K562 treated with DMSO at 1 percent for 48 hours (cell line): ENCODE data around the gene IFNL2. TPM values are rescaled to one million over a fixed set of nuclear protein-coding genes. Genes with fewer than 3 reads are reported as not detected.

Experiments used
- total RNA-seq: library from RNA; unstranded; fragments of 300-600 nt; gene quantifications from 2 replicates; pipeline ENCODE4 v1.2.3, GENCODE V29; 2022; ENCODE audit warnings: low replicate concordance; ENCODE audit errors: extremely low read depth

The IFNL2 gene
- total RNA-seq = not detected in 2 replicates

DNA sequence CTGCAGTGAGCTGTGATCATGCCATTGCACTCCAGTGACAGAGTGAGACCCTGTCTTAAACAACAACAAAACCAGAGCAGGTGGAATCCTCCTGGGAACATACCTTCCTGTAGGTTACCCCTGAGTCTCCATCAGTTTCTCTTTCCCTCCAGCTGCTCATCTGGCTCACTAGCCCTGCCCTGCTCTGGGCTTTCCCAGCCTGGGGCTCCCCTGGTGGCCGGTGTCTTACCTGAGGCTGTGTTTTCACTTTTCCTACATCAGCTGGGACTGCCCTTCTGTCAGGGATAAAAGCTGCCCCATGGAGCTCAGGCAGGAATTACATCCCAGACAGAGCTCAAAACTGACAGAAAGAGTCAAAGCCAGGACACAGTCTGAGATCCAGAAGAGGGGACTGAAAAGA, at the start of gene IFNL2:
Gene IFNL2 (plus strand): TSS at position 312 of the 400 bp plus-strand sequence. CDS start 173 bp downstream, outside the sequence.

DNA sequence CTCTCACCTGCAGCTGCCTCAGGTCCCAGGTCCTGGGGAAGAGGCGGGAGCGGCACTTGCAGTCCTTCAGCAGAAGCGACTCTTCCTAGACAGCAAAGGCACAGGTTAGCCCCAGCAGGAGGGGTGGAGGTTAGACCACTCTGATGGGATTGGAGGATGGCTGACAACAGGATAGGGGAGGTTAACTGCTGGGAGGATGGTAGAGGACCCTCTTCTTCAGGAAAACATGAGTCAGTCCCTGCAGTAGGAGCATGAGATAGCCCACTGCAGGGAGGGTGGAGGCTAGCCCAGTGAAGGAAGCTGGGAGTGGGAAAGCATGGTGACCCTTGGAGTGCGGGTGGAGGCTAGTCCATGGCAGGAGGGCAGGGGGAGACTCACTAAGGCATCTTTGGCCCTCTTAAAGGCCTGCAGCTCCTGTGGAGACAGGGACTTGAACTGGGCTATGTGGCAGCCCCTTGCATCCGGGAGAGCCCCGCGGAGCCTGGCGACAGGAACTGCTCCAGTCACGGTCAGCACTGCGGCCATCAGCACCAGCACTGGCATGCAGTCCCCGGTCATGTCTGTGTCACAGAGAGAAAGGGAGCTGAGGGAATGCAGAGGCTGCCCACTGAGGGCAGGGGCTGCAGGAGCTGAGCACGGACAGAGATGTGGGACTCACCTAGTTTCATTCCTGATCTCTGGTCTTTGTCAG, 23.6 kb upstream of the IFNL2 start, which contains the start of gene IFNL3:
Gene IFNL3 (minus strand): TSS at position 597 of the 691 bp plus-strand sequence. CDS start 39 bp downstream, at position 558.

DNA sequence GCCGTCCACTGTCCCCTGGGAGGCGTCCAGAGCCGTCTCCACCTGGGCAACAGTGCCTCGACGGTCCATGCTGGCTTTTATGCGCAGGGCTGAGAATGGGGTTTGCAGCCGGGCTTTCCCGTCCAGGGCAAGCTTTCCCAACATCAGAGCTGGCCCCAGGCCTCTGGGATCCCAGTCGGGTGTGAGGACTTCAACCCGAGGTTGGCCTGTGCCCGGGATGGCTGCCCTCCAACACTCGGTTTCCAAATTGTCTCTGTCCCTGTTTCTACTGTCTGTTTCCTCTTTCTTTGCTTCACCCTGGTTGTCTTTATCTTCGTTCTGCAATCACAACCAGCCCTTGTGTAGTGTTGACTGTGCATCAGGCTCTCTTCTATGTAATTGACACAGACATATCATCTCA, 19.4 kb upstream of the IFNL2 start, which contains the start of gene IFNL4:
Gene IFNL4 (minus strand): TSS at position 51 of the 400 bp plus-strand sequence.

DNA sequence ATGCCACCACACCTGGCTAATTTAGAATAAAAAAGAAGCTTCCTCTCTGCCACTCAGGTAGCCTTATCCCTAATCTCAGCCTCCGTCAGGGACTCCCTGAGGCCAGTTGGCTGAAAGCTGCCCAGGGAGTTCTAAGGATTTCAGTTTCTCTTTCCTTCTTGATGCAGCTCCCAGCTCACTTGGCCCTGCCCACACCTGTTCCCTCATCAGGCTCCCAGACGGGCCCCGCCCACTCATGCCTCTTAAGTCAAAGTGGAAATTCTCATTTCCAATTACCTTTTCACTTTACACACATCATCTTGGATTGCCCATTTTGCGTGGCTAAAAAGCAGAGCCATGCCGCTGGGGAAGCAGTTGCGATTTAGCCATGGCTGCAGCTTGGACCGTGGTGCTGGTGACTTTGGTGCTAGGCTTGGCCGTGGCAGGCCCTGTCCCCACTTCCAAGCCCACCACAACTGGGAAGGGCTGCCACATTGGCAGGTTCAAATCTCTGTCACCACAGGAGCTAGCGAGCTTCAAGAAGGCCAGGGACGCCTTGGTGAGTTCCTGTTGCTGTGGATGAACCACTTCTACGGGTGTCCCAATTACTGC, 28.0 kb downstream of the IFNL2 start, which contains the start of gene IFNL1:
Gene IFNL1 (plus strand): TSS at position 353 of the 591 bp plus-strand sequence. CDS start 15 bp downstream, at position 368.

Other genes starting within 250 kb of the IFNL2 start
- gene FBXO27, start 235.8 kb upstream of the IFNL2 start, total RNA-seq = not detected in 2 replicates
- not detected in 2 replicates for gene ACP7, start 184.0 kb upstream of the IFNL2 start, total RNA-seq
- gene PAK4, start 142.6 kb upstream of the IFNL2 start, total RNA-seq = 243 TPM in 1 of 2 replicates, not detected in the other
- not detected in 2 replicates for gene NCCRP1, start 71.4 kb upstream of the IFNL2 start, total RNA-seq
- gene SYCN, start 64.1 kb upstream of the IFNL2 start, total RNA-seq = not detected in 2 replicates
- not detected in 2 replicates for gene IFNL3, start 23.4 kb upstream of the IFNL2 start, total RNA-seq
- not detected in 2 replicates for gene IFNL4, start 19.5 kb upstream of the IFNL2 start, total RNA-seq
- not detected in 2 replicates for gene IFNL1, start 28.0 kb downstream of the IFNL2 start, total RNA-seq
- not detected in 2 replicates for gene LRFN1, start 52.5 kb downstream of the IFNL2 start, total RNA-seq
- gene GMFG, start 67.6 kb downstream of the IFNL2 start, total RNA-seq = not detected in 2 replicates
- gene SAMD4B, start 74.0 kb downstream of the IFNL2 start, total RNA-seq = not detected in 2 replicates
- not detected in 2 replicates for gene PAF1, start 122.7 kb downstream of the IFNL2 start, total RNA-seq
- gene MED29, start 123.0 kb downstream of the IFNL2 start, total RNA-seq = not detected in 2 replicates
- gene ZFP36, start 138.5 kb downstream of the IFNL2 start, total RNA-seq = not detected in 2 replicates
- not detected in 2 replicates for gene PLEKHG2, start 144.3 kb downstream of the IFNL2 start, total RNA-seq
- gene RPS16, start 167.6 kb downstream of the IFNL2 start, total RNA-seq = 3,626 and 6,643 TPM in 2 replicates
- 132 TPM in 1 of 2 replicates, not detected in the other for gene SUPT5H, start 177.2 kb downstream of the IFNL2 start, total RNA-seq
- gene TIMM50, start 212.4 kb downstream of the IFNL2 start, total RNA-seq = 5,575 TPM in 1 of 2 replicates, not detected in the other
- not detected in 2 replicates for gene DLL3, start 230.6 kb downstream of the IFNL2 start, total RNA-seq
- gene SELENOV, start 246.7 kb downstream of the IFNL2 start, total RNA-seq = not detected in 2 replicates